ENCODE data around the gene SETD6. TPM values are rescaled to one million over a fixed set of nuclear protein-coding genes. Genes with fewer than 3 reads are reported as not detected.
A peak's percentile ranks its signal among the peaks of the same experiment; 100 is the strongest.

SETD6 gene
- total RNA-seq, 1 experiment from 2014 or later, result 22.0 TPM

DNA sequence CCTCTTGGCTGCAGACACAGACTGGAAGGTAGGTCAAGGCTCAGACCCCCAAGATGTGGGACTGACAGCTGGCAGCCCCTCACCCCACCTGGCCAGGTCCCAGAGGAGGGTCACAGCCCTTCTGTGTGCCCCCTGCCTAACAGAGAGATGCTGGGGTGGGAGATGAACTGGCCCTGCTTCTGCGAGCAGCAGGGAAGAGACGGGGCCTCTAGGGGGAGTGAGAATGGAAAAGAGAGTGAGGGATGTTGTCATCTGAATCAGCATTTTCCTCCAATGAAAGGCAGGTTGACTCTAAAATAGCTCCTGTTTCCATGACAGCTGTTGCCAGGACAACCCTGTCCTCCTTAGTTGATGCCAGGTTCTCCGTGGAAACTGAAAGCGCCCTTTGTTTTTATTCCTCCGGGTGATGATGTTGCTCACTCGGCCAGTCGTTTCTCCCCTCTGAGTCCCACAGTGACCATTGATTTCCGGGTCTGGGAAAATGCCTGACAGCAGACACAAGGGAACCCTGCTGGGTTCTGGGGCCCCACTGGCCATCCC lies 20.3 kb upstream of the SETD6 start:
- no peaks in the 10 kb centered on the region for H3K9me3 ChIP-seq (ENCODE audit: low read length)
- H3K27me3 ChIP-seq (ENCODE audit: low read length), result no peaks in the 10 kb centered on the region
- 0 out of 2 replicates have a peak overlapping the region, but pooled peaks have one; percentile 8 for H3K4me2 ChIP-seq (ENCODE audit: low read length)
- H3K4me3 ChIP-seq (ENCODE audit: low read length), result no peak overlapping the region
- no peaks in the 10 kb centered on the region for H3K9me2 ChIP-seq (replicated peaks; ENCODE audit: low read length)
- H4K20me1 ChIP-seq (ENCODE audit: low read length), result no peaks in the 10 kb centered on the region
- BruUV-seq (replicated peaks), result no TSS peak
- H3K27ac ChIP-seq (ENCODE audit: low read length), result no peak overlapping the region
- H3F3A ChIP-seq (ENCODE audit: low read length, unreplicated experiment), result no peaks in the 10 kb centered on the region
- ChIA-PET POLR2A (ENCODE audit: unreplicated experiment) (interaction anchor here (0.7 kb wide), 1 partner anchor 1247 kb away, joined by 3 read pairs; no protein-coding TSS in a partner anchor), CTCF (interaction anchor here (0.6 to 1.0 kb wide), 2 partner anchors 159 to 166 kb away, joined by 5 read pairs; no protein-coding TSS in a partner anchor)
- H3K4me1 ChIP-seq (ENCODE audit: insufficient read depth, low read length), result no peaks in the 10 kb centered on the region
- TF ChIP-seq, protein P1, sequence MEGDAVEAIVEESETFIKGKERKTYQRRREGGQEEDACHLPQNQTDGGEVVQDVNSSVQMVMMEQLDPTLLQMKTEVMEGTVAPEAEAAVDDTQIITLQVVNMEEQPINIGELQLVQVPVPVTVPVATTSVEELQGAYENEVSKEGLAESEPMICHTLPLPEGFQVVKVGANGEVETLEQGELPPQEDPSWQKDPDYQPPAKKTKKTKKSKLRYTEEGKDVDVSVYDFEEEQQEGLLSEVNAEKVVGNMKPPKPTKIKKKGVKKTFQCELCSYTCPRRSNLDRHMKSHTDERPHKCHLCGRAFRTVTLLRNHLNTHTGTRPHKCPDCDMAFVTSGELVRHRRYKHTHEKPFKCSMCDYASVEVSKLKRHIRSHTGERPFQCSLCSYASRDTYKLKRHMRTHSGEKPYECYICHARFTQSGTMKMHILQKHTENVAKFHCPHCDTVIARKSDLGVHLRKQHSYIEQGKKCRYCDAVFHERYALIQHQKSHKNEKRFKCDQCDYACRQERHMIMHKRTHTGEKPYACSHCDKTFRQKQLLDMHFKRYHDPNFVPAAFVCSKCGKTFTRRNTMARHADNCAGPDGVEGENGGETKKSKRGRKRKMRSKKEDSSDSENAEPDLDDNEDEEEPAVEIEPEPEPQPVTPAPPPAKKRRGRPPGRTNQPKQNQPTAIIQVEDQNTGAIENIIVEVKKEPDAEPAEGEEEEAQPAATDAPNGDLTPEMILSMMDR (conservative IDR thresholded peaks at IDR 0.05; ENCODE audit: low read depth, low read length), result peak; percentile 57
- TF ChIP-seq EZH2 (IDR thresholded peaks at IDR 0.05; ENCODE audit: low read length, unreplicated experiment), result no peak
- intact Hi-C loops (cut with micrococcal nuclease), result no loop called here
- no peak overlapping the region for H2AFZ ChIP-seq (ENCODE audit: low read length)
- DNase-seq, result peak; percentile 85
- H3K36me3 ChIP-seq (ENCODE audit: low read depth, low read length), result no peaks in the 10 kb centered on the region
- H3K79me2 ChIP-seq (ENCODE audit: low read length), result no peaks in the 10 kb centered on the region
- peak; percentile 29 for ATAC-seq
- no peak overlapping the region for H3K9ac ChIP-seq (ENCODE audit: low read length)

DNA sequence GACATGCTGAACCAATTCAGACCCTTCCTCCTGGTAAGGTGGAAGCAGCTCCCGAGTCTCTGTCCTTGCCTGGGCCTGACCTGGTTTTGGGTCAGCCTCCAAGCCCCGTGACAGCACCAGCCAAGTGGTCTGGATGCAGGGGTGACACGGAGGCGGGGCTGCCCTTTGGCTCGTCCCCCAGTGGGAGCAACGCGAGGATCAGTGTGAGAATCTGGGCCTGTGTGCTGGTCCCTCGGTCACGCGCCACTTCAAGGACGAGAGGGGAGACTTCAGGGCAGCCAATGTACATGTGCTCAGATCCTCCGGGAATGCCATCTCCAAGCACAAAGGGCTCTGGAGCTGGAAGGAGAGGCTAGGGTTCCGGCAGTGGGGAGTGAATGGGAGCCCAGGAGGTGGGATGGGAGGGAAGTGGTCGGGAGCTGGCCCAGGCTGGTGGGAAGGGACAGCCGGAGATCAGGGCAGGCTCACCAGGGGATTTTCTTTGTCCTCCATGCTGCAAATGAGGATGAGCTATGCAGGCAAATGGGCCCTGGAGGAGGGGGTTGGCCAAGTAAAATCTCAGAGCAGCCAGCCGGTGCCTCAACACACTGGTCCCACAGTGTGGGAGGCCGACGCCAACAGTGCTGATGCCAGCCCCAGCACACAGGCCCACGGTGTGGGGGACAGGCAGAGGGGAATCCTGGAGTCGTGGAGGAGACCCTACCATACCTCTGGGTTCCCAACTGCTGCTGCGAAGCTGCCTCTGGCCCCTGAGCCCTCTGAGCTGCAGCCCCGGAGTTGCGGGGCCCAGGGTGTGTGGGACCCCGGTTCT lies 19.6 kb upstream of the SETD6 start:
- intact Hi-C loops (cut with micrococcal nuclease), result no loop called here
- DNase-seq (no peak), ATAC-seq (no peak)
- H3K79me2 ChIP-seq (ENCODE audit: low read length), result no peaks in the 10 kb centered on the region
- H3K27me3 ChIP-seq (ENCODE audit: low read length), result no peaks in the 10 kb centered on the region
- no peak overlapping the region for H3K27ac ChIP-seq (ENCODE audit: low read length)
- ChIA-PET CTCF (interaction anchor here (0.5 to 1.0 kb wide), 2 partner anchors 165 kb away, joined by 5 read pairs; no protein-coding TSS in a partner anchor), POLR2A (ENCODE audit: unreplicated experiment) (interaction anchor here (0.7 kb wide), 1 partner anchor 1248 kb away, joined by 3 read pairs; no protein-coding TSS in a partner anchor)
- H4K20me1 ChIP-seq (ENCODE audit: low read length), result no peaks in the 10 kb centered on the region
- no peak overlapping the region for H3K4me3 ChIP-seq (ENCODE audit: low read length)
- TF ChIP-seq EZH2 (IDR thresholded peaks at IDR 0.05; ENCODE audit: low read length, unreplicated experiment) (no peak), EZH2phosphoT487 (IDR thresholded peaks at IDR 0.05; ENCODE audit: borderline replicate concordance, low read length) (no peak)
- TF ChIP-seq, protein P1 (conservative IDR thresholded peaks at IDR 0.05; ENCODE audit: low read depth, low read length), result no peak
- no peaks in the 10 kb centered on the region for H3F3A ChIP-seq (ENCODE audit: low read length, unreplicated experiment)
- no peak overlapping the region for H3K9ac ChIP-seq (ENCODE audit: low read length)
- no peaks in the 10 kb centered on the region for H3K9me3 ChIP-seq (ENCODE audit: low read length)
- no peaks in the 10 kb centered on the region for H3K36me3 ChIP-seq (ENCODE audit: low read depth, low read length)
- no TSS peak for BruUV-seq (replicated peaks)
- H3K4me2 ChIP-seq (ENCODE audit: low read length), result 0 out of 2 replicates have a peak overlapping the region, but pooled peaks have one; percentile 8
- H3K9me2 ChIP-seq (replicated peaks; ENCODE audit: low read length), result no peaks in the 10 kb centered on the region
- H2AFZ ChIP-seq (ENCODE audit: low read length), result no peak overlapping the region
- no peaks in the 10 kb centered on the region for H3K4me1 ChIP-seq (ENCODE audit: insufficient read depth, low read length)

Data from PC-3 (cell line).